Stimulated activated CD8-positive, alpha-beta memory T cell treated with anti-CD3 and anti-CD28 coated beads, Interleukin-15, amount 100 ng/mL, for 24 hours (primary cell): ENCODE measurements around the gene CALR3.
"Not testable (repeated sequence)": the region's sequence is repeated elsewhere in the genome, so short reads cannot be mapped to it uniquely, and the experiment has no call there.

Experiments
- DNase-seq: peaks from one replicate; pipeline ENCODE4 v3.0.0-alpha.2; 2020; ENCODE audit warnings: low read depth

Gene CALR3, protein sequence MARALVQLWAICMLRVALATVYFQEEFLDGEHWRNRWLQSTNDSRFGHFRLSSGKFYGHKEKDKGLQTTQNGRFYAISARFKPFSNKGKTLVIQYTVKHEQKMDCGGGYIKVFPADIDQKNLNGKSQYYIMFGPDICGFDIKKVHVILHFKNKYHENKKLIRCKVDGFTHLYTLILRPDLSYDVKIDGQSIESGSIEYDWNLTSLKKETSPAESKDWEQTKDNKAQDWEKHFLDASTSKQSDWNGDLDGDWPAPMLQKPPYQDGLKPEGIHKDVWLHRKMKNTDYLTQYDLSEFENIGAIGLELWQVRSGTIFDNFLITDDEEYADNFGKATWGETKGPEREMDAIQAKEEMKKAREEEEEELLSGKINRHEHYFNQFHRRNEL

DNA sequence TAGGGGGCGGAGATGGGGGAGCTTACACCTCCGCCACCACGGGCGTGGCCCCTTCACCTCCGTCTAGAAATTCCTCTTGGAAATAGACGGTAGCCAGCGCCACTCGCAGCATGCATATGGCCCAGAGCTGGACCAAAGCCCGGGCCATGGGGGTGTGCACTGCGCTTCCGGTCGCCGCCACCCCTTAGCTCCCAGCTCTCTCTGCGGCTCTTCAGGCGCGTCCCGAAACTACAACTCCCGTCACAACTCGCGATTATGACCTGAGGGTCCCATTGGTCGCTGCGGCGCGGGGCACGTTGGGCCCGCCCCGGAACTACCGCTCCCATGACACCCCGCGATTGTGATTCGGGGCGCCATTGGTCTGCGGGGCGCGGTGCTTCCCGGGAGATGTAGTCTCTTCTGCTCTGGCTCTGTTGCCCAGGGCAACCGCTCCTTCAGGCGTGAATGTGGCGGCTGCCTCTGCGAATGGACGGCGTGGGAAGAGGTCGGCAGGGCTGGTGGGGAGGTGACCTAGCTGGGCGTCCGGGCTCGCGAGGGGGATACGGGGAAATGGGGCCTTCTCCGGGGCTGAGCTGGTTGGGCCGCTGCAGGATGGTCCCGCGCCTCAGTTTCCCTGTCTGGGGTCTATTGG lies at the start of gene CALR3, which contains the start of gene C19orf44:
TSS of gene CALR3 (minus strand) at position 186 of the 631 bp plus-strand sequence. CDS start at position 148, 38 bp downstream.
TSS of gene C19orf44 (plus strand) at position 413 of the 631 bp plus-strand sequence. CDS start 4,399 bp downstream, outside the sequence.
- DNase-seq: peak; percentile 87

- DNase-seq: no peak
Observed at GRCh38 chr19:16544473-16545231, 48.7 kb upstream of the CALR3 start.

DNA sequence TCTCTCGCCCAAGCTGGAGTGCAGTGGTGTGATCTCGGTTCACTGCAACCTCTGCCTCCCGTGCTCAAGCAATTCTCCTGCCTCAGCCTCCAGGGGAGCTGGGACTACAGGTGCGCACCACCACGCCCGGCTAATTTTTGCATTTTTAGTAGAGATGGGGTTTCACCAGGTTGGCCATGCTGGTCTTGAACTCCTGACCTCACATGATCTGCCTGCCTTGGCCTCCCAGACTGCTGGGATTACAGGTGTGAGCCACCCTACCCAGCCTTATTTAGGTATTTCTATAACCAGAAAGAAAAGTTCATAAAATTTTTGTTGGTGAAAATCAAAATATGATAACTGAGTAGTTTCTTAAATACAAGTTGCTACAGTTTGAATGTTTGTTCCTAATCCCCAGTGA lies 47.8 kb upstream of the CALR3 start:
- not testable (repeated sequence) for DNase-seq

DNA sequence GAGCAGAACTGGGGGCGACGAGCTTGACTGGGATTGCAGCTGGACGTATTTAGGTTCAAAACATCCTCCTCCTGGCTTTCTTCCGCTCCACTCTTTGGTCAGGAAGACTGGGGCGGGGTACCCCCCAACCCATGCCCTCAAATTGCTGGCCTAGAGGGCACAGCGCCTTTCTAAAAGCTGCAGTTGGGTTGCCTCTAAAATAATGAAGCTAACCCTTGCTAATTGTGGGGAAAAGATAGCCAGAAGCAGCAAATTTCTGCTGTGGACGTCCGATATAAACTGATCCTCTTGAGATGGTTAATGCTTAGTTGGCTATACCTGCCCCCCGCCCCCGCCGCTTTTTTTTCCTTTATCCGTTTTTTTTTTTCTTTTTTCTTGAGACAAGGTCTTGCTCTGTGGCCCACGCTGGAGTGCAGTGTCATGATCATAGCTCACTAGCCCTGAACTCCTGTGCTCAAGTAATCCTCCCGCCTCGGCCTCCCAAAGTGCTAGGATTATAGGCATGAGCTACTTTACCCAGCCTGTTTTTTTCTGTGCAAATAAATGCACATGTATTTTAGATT lies 47.0 kb upstream of the CALR3 start:
- no peak for DNase-seq

DNA sequence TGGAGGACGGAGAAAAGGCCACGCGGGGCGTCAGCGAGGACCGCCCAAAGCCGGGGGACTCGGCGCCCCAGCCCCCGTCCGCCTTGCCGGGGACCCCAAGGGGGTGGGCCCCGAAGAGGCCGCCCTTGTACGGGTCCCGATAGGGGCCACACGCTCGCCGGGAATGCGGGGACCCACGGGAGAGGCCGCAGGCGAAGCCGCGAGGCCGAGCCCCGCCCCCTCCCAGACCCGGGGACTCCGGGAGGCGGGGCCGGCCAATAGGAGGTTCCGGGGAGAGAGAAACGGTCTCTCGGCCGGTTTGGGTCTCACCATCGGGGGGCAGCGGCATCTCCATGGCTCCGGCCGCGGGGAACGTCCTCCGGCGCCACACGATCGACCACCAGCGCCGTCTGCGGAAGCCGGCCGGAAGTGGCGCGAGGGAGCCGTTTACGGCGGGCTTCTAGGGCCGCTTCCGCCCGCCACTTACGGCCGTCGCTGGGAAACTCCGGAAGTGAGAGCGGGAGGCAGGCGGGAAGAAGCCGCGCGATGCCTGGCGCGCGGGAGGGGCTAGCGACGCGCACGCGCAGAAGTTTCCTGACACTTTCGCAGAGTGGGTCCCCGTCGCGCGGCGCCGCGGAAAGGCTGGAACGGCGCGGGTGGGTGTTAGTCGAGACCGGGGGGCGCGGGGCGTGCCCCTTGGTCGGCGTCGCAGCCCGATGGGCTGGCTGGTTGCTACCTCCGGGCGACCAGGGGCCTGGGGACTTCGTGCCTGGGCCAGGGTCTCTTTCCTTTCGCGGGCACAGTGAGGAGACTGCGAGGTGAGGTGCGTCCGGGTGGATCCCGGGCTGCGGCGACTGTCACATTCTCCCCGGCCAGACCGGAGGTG lies 46.3 kb upstream of the CALR3 start, which contains the start of gene CHERP:
TSS of gene CHERP (minus strand) at position 393 of the 865 bp plus-strand sequence. CDS start at position 334, 59 bp downstream.
- DNase-seq: peak; percentile 93

GRCh38 chr19:16541526-16542044 lies 45.6 kb upstream of the CALR3 start:
- DNase-seq: peak; percentile 7

GRCh38 chr19:16540948-16541347 lies 45.0 kb upstream of the CALR3 start:
- no peak for DNase-seq

DNA sequence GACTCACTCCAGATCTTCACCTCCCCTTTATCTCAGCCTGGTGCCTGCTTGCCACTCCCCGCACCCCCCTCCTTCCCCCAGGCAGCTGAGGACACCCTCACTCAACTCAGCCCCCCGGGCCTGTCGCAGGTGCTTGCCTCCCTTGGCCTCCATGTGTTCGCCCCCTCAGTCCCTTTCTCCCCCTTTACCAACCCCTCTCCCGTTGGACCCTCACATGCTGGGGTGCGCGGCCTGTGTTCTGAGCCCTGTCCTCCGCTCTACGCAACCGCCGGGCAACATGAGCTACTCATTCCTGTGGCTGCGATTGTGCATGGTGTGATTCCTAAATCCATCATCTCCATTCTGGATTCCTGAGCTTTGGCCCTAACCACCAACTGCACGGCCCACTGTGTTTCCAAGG lies 41.1 kb upstream of the CALR3 start:
- DNase-seq: no peak

GRCh38 chr19:16536130-16536529 lies 40.2 kb upstream of the CALR3 start:
- no peak for DNase-seq

DNA sequence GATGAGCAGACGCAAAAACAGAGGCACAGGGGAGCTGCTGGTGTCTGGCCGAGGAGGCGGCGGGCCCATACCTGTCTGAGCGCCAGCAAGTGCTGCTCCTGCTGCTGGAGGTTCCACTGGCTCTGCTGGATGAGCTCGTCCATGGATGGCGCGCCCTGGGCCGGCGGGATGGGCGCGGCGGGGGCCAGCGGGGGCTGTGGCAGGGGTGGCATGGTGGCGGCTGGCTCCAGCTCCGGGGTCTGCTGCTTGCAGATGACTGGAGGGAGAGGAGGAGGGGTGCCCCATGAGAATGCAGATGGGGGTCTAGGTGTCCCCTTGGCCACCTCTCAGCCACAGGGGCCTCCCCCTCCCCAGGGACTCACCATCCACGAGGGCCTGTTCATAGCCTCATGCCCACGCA lies 39.4 kb upstream of the CALR3 start:
- DNase-seq: no peak

DNA sequence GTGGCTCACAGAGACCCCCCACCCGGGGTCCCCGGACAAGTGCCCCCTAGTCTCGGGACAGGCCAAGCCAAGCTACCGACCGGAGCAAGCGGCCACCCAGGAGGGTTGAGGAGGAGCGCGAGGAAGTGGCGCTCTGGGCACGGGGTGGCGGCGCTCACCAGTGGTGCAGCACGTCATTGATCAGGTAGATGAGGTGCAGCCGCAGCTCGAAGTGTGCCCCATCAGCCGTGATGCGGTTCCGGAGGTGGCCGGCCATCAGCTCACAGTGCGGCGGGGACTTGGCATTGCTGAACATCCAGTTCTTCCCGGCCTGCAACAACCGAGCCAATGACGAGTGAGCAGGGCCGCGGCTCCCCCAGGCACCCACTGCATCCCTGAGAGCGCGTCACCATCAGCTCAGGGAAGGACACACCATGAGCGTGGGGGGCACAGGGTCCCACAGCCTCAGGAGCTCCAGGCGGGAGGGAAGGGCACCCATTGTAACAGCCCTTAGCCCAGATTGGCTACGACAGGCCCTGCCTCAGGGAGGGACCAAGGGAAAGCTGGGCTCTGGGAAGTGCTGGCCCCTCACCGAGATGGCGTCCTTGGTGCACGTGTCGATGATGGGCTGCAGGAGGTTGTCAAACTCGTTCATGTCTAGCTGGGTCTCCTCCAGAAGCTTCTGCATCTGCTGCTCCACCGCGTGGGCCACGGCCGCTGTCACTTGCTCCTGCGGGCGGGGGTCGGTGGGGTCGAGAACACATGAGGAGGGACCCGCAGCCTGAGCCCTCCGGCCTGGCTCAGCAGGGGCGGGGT lies 36.7 kb upstream of the CALR3 start:
- DNase-seq: no peak

GRCh38 chr19:16531380-16531669 lies 35.4 kb upstream of the CALR3 start:
- no peak for DNase-seq

DNA sequence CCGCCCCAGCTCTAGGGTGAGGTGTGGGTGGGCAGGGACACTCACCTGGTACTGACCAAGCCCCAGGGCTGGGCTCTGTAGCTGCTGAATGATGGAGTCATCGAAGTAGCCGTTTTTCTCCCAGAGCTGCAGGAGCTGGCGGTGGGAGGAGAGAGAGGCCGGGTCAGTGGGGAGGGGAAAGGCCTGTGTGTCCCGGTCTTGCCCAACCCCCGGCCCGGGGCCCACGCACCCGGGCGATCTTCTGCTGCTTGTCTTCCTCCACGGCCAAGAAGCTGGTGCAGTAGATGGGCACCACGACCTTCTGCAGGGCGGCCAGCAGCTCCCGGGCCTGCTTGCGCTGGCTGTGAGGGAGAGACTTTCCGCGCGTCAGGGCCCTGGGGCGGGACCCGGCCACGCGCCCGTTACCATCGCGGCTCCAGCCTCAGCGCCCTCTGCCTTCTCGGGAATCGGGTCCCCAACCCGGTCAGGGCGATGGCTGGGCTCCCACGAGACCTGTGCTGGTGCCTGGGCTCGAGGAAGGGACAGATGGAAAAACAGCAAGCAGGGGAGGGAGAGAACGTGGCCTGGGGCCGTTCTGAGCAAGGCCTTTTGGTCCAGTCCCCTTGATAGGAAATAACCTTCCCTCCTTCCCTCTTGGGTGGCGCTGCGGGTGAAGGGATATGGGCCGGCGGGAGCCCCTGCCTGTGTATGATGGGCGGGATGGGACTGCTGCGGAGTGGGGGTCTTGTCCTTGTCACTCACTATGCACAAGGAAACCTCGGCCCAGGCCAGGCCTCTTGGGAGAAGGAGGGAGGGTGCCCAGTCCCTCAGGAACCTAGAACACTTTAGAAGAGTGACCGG lies 34.8 kb upstream of the CALR3 start:
- no peak for DNase-seq

GRCh38 chr19:16529466-16530144 lies 33.6 kb upstream of the CALR3 start:
- DNase-seq: no peak

DNA sequence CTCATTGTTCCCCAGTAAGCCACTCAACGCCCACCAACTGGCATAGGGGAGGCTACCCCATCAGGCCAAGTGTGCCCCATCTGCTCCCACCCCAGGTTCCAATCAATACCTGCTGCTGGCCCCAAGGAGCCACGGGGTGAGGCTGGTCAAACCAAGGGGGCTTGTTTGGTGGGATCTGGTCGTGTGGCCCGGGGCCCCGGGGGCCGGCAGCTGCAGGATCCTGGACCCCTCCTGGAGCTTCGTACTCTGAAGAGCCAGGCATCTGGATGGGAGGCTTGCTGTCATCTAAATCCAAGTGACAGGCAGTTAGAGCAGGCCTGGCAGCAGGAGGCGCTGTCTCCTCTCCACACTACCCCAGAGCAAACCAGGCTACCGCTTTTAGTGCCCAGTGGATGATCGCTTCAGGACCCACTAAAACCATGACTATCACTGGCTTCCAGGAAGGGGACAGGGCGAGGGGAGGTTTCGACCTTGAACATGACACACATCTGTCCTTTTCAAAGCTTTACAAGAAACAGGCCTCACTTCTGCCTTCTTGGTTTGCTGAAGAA lies 32.1 kb upstream of the CALR3 start:
- no peak for DNase-seq

DNA sequence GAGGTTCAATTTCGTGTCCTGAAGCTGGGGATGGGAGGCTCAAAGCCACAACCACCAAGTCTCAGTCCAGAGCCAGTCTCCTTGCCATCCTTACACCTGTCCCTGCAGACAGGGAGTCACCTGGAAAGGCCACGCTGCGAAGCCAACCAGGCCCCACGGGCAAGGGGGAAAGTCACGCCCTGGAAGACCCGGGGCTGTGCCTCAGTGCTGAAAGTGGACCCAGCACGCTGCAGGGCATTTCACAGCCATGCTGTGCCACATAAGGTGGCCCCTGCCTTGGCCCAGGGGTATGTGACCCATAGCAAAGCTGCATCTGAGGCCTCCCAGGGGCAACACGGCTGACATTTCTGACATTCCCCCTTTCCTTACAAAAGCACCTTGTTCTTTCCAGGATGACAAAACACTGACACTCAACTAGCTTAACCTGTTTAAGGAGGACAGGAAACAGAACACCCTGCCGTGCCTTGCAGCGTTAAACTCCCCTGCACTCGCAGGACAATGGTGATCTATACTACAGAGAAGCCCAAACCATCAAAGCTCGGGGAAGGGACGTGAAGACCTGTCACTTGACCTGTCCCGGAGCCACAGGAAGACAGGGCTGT lies 31.5 kb upstream of the CALR3 start:
- DNase-seq: no peak

DNA sequence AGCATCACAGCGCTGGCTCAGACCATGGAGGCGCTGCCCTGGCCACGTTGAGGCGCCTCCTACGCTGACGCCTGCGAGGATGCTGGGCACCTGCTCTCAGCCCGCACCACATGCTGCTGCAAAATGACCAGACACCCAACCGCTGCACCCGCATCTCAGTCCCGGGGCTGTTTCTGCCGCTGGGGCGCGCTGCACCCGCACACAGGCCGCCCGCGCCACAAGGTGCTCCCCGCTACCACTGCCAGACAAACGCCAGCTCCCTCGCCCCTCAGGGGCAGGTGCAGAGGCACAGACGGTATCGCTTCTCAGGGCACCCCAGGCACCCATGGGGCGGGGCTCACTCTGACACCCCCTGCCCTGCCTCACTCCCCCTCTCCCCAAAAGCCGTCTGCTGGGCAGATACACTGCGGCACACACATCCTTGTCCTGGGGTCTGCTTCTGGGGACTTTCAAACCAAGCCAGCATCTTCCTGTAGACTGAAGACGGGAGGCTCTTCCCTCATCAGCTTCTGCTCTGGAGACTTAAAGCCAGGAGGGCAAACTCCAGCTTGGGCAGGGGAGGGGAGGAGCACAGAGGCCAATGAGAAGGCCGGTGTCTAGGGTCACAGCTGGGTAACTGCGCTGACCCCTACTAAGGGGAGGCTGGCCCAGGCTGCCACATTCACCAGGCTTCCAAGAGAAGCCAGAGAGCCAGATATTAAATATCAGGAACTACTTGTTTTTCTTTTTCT lies 29.9 kb upstream of the CALR3 start:
- no peak for DNase-seq
